ENCODE data around the gene ITPKB. TPM values are rescaled to one million over a fixed set of nuclear protein-coding genes. Genes with fewer than 3 reads are reported as not detected.

ITPKB gene
- polyA plus RNA-seq, 1 of the 3 experiments (the other 2 are of a cell fraction), result 2.4 TPM

- H4K20me1 ChIP-seq (ENCODE audit: insufficient read depth), result no peaks in the 10 kb centered on the region
- TF ChIP-seq GABPA (IDR thresholded peaks at IDR 0.05; ENCODE audit: low read depth) (no peak), SMC3 (IDR thresholded peaks at IDR 0.05; ENCODE audit: low read depth, low read length) (no peak), USF2 (IDR thresholded peaks at IDR 0.05; ENCODE audit: borderline replicate concordance, low read depth, low read length) (no peak), MXI1 (IDR thresholded peaks at IDR 0.05; ENCODE audit: low read depth, low read length) (no peak), CTCF (IDR thresholded peaks at IDR 0.05) (no peak), TEAD4 (IDR thresholded peaks at IDR 0.05; ENCODE audit: borderline replicate concordance, insufficient read depth) (no peak), POLR2AphosphoS5 (IDR thresholded peaks at IDR 0.05; ENCODE audit: low read depth, low read length) (no peak), ZBTB33 (IDR thresholded peaks at IDR 0.05; ENCODE audit: borderline replicate concordance, low read depth) (no peak), EP300 (IDR thresholded peaks at IDR 0.05; ENCODE audit: borderline replicate concordance in 1 of 2, low read depth in 1 of 2, low read length in 1 of 2) (no peak), ELF1 (IDR thresholded peaks at IDR 0.05) (no peak), RCOR1 (IDR thresholded peaks at IDR 0.05; ENCODE audit: low read length) (no peak), REST (IDR thresholded peaks at IDR 0.05; ENCODE audit: low read depth, low read length) (no peak), SIN3A (IDR thresholded peaks at IDR 0.05; ENCODE audit: borderline replicate concordance, low read depth, low read length) (no peak), YY1 (IDR thresholded peaks at IDR 0.05; ENCODE audit: low read depth) (no peak), USF1 (IDR thresholded peaks at IDR 0.05; ENCODE audit: borderline replicate concordance, low read depth) (no peak)
- H3K9me3 ChIP-seq, result no peaks in the 10 kb centered on the region
- no peak overlapping the region for H3K27ac ChIP-seq (ENCODE audit: low read depth in 2 of 2, low read length in 1 of 2)
- H3K36me3 ChIP-seq (replicated peaks in 1 of 2; ENCODE audit: control insufficient read depth in 1 of 2, insufficient read depth in 2 of 2, low read length in 1 of 2), result no peaks in the 10 kb centered on the region
- no peak overlapping the region for H3K9ac ChIP-seq
- DNase-seq, result no peak
- no peak overlapping the region for H2AFZ ChIP-seq (ENCODE audit: low read depth)
- WGBS (ENCODE audit: low lambda C conversion rate), result 85% methylated on average over 5 of the region's 6 CpGs
- no peaks in the 10 kb centered on the region for H3F3A ChIP-seq (replicated peaks; ENCODE audit: insufficient read depth)
- H3K4me2 ChIP-seq, result no peak overlapping the region
- no peaks in the 10 kb centered on the region for H3K27me3 ChIP-seq (ENCODE audit: insufficient read depth)
- ChIA-PET POLR2A (no interaction called here), CTCF (interaction anchor here (2.0 to 6.6 kb wide), 2 partner anchors 21 to 198 kb away, joined by 6 to 120 read pairs; no protein-coding TSS in a partner anchor)
- no peaks in the 10 kb centered on the region for H3K9me2 ChIP-seq
- no peaks in the 10 kb centered on the region; a peak in 1 of 4 replicates for H3K4me1 ChIP-seq (ENCODE audit: control insufficient read depth in 1 of 2, insufficient read depth in 2 of 2, low read depth in 1 of 2, low read length in 1 of 2)
- H3K4me3 ChIP-seq (ENCODE audit: low read depth in 2 of 2, low read length in 1 of 2), result no peak overlapping the region
- no peaks in the 10 kb centered on the region for H3K79me2 ChIP-seq (ENCODE audit: insufficient read depth)
These were observed 109.1 kb downstream of the ITPKB start for GRCh38 chr1:226629896-226630550.
